ENCODE results near the gene KCNE4.

The KCNE4 gene

GRCh38 chr2:223093436-223094241 lies 41.6 kb downstream of the KCNE4 start:
- H3K4me3 ChIP-seq (ENCODE audit: low read depth, low read length) = no peak overlapping the region
- TF ChIP-seq, protein P1, sequence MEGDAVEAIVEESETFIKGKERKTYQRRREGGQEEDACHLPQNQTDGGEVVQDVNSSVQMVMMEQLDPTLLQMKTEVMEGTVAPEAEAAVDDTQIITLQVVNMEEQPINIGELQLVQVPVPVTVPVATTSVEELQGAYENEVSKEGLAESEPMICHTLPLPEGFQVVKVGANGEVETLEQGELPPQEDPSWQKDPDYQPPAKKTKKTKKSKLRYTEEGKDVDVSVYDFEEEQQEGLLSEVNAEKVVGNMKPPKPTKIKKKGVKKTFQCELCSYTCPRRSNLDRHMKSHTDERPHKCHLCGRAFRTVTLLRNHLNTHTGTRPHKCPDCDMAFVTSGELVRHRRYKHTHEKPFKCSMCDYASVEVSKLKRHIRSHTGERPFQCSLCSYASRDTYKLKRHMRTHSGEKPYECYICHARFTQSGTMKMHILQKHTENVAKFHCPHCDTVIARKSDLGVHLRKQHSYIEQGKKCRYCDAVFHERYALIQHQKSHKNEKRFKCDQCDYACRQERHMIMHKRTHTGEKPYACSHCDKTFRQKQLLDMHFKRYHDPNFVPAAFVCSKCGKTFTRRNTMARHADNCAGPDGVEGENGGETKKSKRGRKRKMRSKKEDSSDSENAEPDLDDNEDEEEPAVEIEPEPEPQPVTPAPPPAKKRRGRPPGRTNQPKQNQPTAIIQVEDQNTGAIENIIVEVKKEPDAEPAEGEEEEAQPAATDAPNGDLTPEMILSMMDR (IDR thresholded peaks at IDR 0.05; ENCODE audit: low read depth, low read length) = no peak

- no peak overlapping the region for H3K4me3 ChIP-seq (ENCODE audit: low read depth, low read length)
Measured at GRCh38 chr2:223095207-223095606, 43.2 kb downstream of the KCNE4 start.

DNA sequence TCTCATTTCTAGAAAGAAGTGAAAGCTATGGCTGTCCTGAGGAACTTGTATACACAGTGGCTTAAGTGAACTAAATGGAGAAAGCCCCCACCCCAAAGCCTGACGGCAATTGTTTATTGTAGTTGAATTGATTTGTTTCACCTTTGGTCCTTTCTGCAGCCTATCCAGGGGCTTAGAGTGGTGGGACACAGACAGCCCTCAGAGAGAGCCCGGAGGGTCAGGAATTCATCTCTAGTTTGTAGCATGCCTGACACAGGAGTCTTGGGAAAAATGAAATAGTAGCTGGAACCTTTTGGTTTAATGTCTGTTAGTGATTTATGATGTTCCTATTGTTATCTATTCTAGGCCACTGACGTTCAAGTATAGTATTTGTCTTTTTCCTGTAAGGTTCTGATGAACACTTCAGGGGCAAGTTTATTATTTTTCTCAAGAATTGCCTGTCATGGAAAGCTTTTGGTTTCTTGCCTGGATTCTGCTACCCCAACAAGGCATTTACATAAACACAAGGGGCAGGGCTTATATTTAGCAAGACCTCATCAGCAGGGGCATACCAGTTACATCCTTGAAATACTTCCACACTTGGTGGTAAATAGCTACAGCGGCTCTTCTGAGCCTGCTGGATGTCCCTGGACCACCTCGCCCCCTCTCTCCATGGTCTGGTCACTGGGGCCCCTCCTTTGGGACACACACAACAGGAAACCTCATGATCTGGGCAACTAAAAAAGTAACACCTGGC lies 44.4 kb downstream of the KCNE4 start:
- H3K4me3 ChIP-seq (ENCODE audit: low read depth, low read length) = no peak overlapping the region
- TF ChIP-seq, protein P1 (IDR thresholded peaks at IDR 0.05; ENCODE audit: low read depth, low read length) = no peak

More at GRCh38 chr2:223095207-223095606, 43.2 kb downstream of the KCNE4 start:
- TF ChIP-seq, protein P1 (IDR thresholded peaks at IDR 0.05; ENCODE audit: low read depth, low read length) = no peak

DNA sequence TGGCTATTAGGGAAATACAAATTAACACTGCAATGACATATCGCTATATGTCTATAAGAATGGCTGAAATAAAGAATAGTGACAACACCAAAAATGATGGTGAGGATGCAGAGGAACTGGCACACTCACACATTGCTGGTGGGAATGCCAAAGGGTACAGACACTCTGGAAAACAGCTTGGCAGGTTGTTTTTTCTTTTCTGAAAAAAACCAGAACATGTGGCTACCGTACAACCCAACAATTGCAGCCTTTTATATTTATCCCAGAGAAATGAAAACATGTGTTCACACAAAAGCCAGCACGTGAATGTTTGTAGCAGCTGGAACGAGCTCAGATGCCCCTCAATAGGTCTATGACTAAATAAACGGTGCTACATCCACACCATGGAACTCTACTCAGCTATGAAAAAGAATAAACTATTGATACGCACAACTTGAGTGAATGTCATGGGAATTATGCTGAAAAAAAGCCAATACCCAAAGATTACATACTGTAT lies 45.9 kb downstream of the KCNE4 start:
- H3K4me3 ChIP-seq (ENCODE audit: low read depth, low read length) = no peak overlapping the region

DNA sequence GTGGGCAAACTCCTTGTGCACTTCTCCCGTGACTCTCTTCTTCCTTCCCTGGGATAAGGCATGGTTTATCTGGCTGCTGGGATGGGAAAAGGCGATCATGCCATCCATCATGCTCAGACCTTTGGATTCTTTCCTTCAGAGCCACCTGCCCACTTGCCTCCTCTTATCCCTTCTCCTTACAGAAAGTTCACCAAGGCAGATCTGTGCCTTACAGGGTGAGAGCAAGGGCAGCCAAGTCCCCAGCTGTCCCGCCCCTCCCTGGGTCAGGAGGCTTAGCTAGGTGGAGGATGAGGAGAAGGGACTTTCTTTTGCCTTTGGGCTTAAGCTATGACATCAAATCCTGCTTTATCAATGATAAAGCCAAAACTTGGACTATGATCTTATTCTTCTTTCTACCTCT lies 47.6 kb downstream of the KCNE4 start:
- TF ChIP-seq, protein P1 (IDR thresholded peaks at IDR 0.05; ENCODE audit: low read depth, low read length) = no peak
- H3K4me3 ChIP-seq (ENCODE audit: low read depth, low read length) = no peak overlapping the region

More for the DNA sequence above, 45.9 kb downstream of the KCNE4 start:
- TF ChIP-seq, protein P1 (IDR thresholded peaks at IDR 0.05; ENCODE audit: low read depth, low read length) = no peak

GRCh38 chr2:223100061-223100511 lies 48.1 kb downstream of the KCNE4 start:
- TF ChIP-seq, protein P1 (IDR thresholded peaks at IDR 0.05; ENCODE audit: low read depth, low read length) = no peak
- H3K4me3 ChIP-seq (ENCODE audit: low read depth, low read length) = no peak overlapping the region
